Trophoblast cell (in vitro differentiated cells and primary cell): ENCODE data around the gene MPV17.
"Not testable (repeated sequence)": the region's sequence is repeated elsewhere in the genome, so short reads cannot be mapped to it uniquely, and the experiment has no call there.

Source experiments
- DNase-seq, 2 donors: peaks; one replicate each; pipeline ENCODE4 v3.0.0-alpha.2; 2016
- H2AFZ ChIP-seq: 2 replicates; pipeline ENCODE4 v1.6.1; 2013; ENCODE audit warnings: low read length, moderate library complexity, mild to moderate bottlenecking; ENCODE audit not compliant: insufficient read depth, poor library complexity
- H2AK5ac ChIP-seq: 2 replicates; pipeline ENCODE4 v1.6.1; 2013; ENCODE audit warnings: mild to moderate bottlenecking, low read length
- H2BK120ac ChIP-seq: 2 replicates; pipeline ENCODE4 v1.6.1; 2013; ENCODE audit warnings: low read length, mild to moderate bottlenecking, moderate library complexity; ENCODE audit not compliant: insufficient read depth, poor library complexity
- H2BK12ac ChIP-seq: 2 replicates; pipeline ENCODE4 v1.6.1; 2013; ENCODE audit warnings: mild to moderate bottlenecking, low read length, moderate library complexity
- H2BK5ac ChIP-seq: 2 replicates; pipeline ENCODE4 v1.6.1; 2013; ENCODE audit warnings: low read length, low read depth, moderate library complexity, mild to moderate bottlenecking; ENCODE audit not compliant: poor library complexity
- H3K14ac ChIP-seq: 2 replicates; pipeline ENCODE4 v1.6.1; 2013; ENCODE audit warnings: mild to moderate bottlenecking, low read length
- H3K18ac ChIP-seq: 2 replicates; pipeline ENCODE4 v1.6.1; 2013; ENCODE audit warnings: mild to moderate bottlenecking, low read length
- H3K23ac ChIP-seq: 2 replicates; pipeline ENCODE4 v1.6.1; 2013; ENCODE audit warnings: low read length
- H3K27ac ChIP-seq: 2 replicates; pipeline ENCODE4 v1.5.1; 2013; ENCODE audit warnings: low read depth, mild to moderate bottlenecking, inconsistent platforms, low read length, moderate library complexity
- H3K27me3 ChIP-seq: 2 replicates; pipeline ENCODE4 v1.6.1; 2013; ENCODE audit warnings: inconsistent platforms, mild to moderate bottlenecking, low read length, moderate library complexity; ENCODE audit not compliant: insufficient read depth
- H3K36me3 ChIP-seq, 2 experiments: 1 replicate in 1 of 2; 2 replicates in 1 of 2; pipeline ENCODE4 v1.6.1; 2013; ENCODE audit warnings: low read length in 2 of 2, mild to moderate bottlenecking in 2 of 2, moderate library complexity in 1 of 2; ENCODE audit not compliant: insufficient read depth in 2 of 2, control insufficient read depth in 1 of 2
- H3K4ac ChIP-seq: 2 replicates; pipeline ENCODE4 v1.6.1; 2013; ENCODE audit warnings: low read depth, mild to moderate bottlenecking, low read length, moderate library complexity
- H3K4me1 ChIP-seq, 2 experiments: 1 replicate in 1 of 2; 2 replicates in 1 of 2; pipeline ENCODE4 v1.6.1; 2013; ENCODE audit warnings: low read length in 2 of 2, mild to moderate bottlenecking in 2 of 2, moderate library complexity in 1 of 2; ENCODE audit not compliant: insufficient read depth in 2 of 2, control insufficient read depth in 1 of 2
- H3K4me2 ChIP-seq: 2 replicates; pipeline ENCODE4 v1.6.1; 2013; ENCODE audit warnings: inconsistent platforms, mild to moderate bottlenecking, low read length, moderate library complexity
- H3K4me3 ChIP-seq: 2 replicates; pipeline ENCODE4 v1.5.1; 2013; ENCODE audit warnings: mild to moderate bottlenecking, low read depth, low read length, inconsistent platforms
- H3K79me1 ChIP-seq: one replicate; pipeline ENCODE4 v1.6.1; 2013; ENCODE audit warnings: low read length
- H3K79me2 ChIP-seq: 2 replicates; pipeline ENCODE4 v1.6.1; 2013; ENCODE audit warnings: low read length, mild to moderate bottlenecking; ENCODE audit not compliant: control insufficient read depth, insufficient read depth, poor library complexity
- H3K9ac ChIP-seq: 2 replicates; pipeline ENCODE4 v1.6.1; 2013; ENCODE audit warnings: mild to moderate bottlenecking, low read length
- H3K9me3 ChIP-seq: 2 replicates; pipeline ENCODE4 v1.6.1; 2013; ENCODE audit warnings: low read depth, mild to moderate bottlenecking, control low read depth, inconsistent platforms, low read length; ENCODE audit not compliant: insufficient read depth
- H4K12ac ChIP-seq: 2 replicates; pipeline ENCODE4 v1.6.1; 2013; ENCODE audit warnings: low read depth, mild to moderate bottlenecking, low read length, moderate library complexity
- H4K8ac ChIP-seq: 2 replicates; pipeline ENCODE4 v1.6.1; 2013; ENCODE audit warnings: low read depth, mild to moderate bottlenecking, low read length, moderate library complexity
- H4K91ac ChIP-seq: one replicate; pipeline ENCODE4 v1.6.1; 2013; ENCODE audit warnings: low read depth, mild to moderate bottlenecking, low read length, moderate library complexity
- WGBS: extraction: QIAGEN DNeasy Blood & Tissue Kit; methylation state at CpG from one replicate; pipeline ENCODE4 v1.1.7; 2013; ENCODE audit warnings: missing lambda C conversion rate; ENCODE audit not compliant: insufficient read length, insufficient coverage; ENCODE audit errors: extremely low coverage; 5-methylcytosine and 5-hydroxymethylcytosine counted together

The MPV17 gene

GRCh38 chr2:27272537-27273522 lies 50.1 kb downstream of the MPV17 start:
- not testable (repeated sequence) for H4K8ac ChIP-seq, H2AFZ ChIP-seq, H3K79me1 ChIP-seq, H3K27me3 ChIP-seq, H2BK120ac ChIP-seq, H2BK12ac ChIP-seq, H2BK5ac ChIP-seq, H3K27ac ChIP-seq, H3K4me3 ChIP-seq, H4K91ac ChIP-seq, H3K9me3 ChIP-seq, H3K14ac ChIP-seq, H3K9ac ChIP-seq, H3K4me1 ChIP-seq, H3K4ac ChIP-seq, H3K23ac ChIP-seq, H3K79me2 ChIP-seq, H3K4me2 ChIP-seq, DNase-seq, H3K36me3 ChIP-seq, H4K12ac ChIP-seq, H2AK5ac ChIP-seq, H3K18ac ChIP-seq
- no CpG with 5 or more reads among the region's 15 CpGs for WGBS

GRCh38 chr2:27271631-27272340 lies 51.1 kb downstream of the MPV17 start:
- no peak overlapping the region for H4K91ac ChIP-seq
- no peaks in the 10 kb centered on the region for H3K27me3 ChIP-seq
- no peak overlapping the region for H2AK5ac ChIP-seq
- H3K18ac ChIP-seq = no peak overlapping the region
- no peak overlapping the region for H4K8ac ChIP-seq
- H3K4me3 ChIP-seq = no peak overlapping the region
- H4K12ac ChIP-seq = no peak overlapping the region
- H3K79me1 ChIP-seq = no peaks in the 10 kb centered on the region
- no peaks in the 10 kb centered on the region for H3K36me3 ChIP-seq
- H3K79me2 ChIP-seq = no peaks in the 10 kb centered on the region
- H3K27ac ChIP-seq = no peak overlapping the region
- H3K4me2 ChIP-seq = no peak overlapping the region
- no peak overlapping the region for H2BK5ac ChIP-seq
- no peak for DNase-seq
- no peak overlapping the region for H3K9ac ChIP-seq
- H3K9me3 ChIP-seq = no peaks in the 10 kb centered on the region
- H2BK12ac ChIP-seq = no peak overlapping the region
- no peak overlapping the region for H3K14ac ChIP-seq
- H3K4ac ChIP-seq = no peak overlapping the region
- no peak overlapping the region for H3K23ac ChIP-seq
- H2BK120ac ChIP-seq = no peak overlapping the region
- no CpG with 5 or more reads among the region's 11 CpGs for WGBS
- no peak overlapping the region for H2AFZ ChIP-seq
- no peaks in the 10 kb centered on the region for H3K4me1 ChIP-seq

- Histone ChIP-seq H3K79me2 (no peaks in the 10 kb centered on the region), H2AK5ac (no peak overlapping the region), H3K9me3 (no peaks in the 10 kb centered on the region), H2BK120ac (no peak overlapping the region), H3K18ac (no peak overlapping the region), H3K14ac (no peak overlapping the region), H3K4me3 (no peak overlapping the region), H3K4ac (no peak overlapping the region), H2AFZ (no peak overlapping the region), H3K4me1 (no peaks in the 10 kb centered on the region), H4K91ac (no peak overlapping the region), H2BK12ac (no peak overlapping the region), H4K12ac (no peak overlapping the region), H3K23ac (no peak overlapping the region), H2BK5ac (no peak overlapping the region), H3K27ac (no peak overlapping the region), H3K79me1 (no peaks in the 10 kb centered on the region), H3K9ac (no peak overlapping the region), H3K4me2 (no peak overlapping the region), H4K8ac (no peak overlapping the region), H3K27me3 (peaks cover 6% of the 10 kb centered on the region), H3K36me3 (no peaks in the 10 kb centered on the region)
- DNase-seq = no peak
- WGBS = no CpG with 5 or more reads among the region's 2 CpGs
Measured at GRCh38 chr2:27270670-27271069, 52.2 kb downstream of the MPV17 start.

- no peak overlapping the region for H3K23ac ChIP-seq
- no peak overlapping the region for H3K27ac ChIP-seq
- H2BK12ac ChIP-seq = no peak overlapping the region
- peaks cover 11% of the 10 kb centered on the region for H3K27me3 ChIP-seq
- H3K9ac ChIP-seq = no peak overlapping the region
- no peak overlapping the region for H2BK120ac ChIP-seq
- H3K79me1 ChIP-seq = no peaks in the 10 kb centered on the region
- no peaks in the 10 kb centered on the region for H3K36me3 ChIP-seq
- no peak overlapping the region for H3K4me2 ChIP-seq
- peaks cover 3% of the 10 kb centered on the region for H3K9me3 ChIP-seq
- H3K4ac ChIP-seq = no peak overlapping the region
- no peak overlapping the region for H2AK5ac ChIP-seq
- H2AFZ ChIP-seq = no peak overlapping the region
- no peak overlapping the region for H3K14ac ChIP-seq
- H4K12ac ChIP-seq = no peak overlapping the region
- no peak overlapping the region for H4K91ac ChIP-seq
- H4K8ac ChIP-seq = no peak overlapping the region
- H3K18ac ChIP-seq = no peak overlapping the region
- no peak for DNase-seq
- no CpG with 5 or more reads among the region's 3 CpGs for WGBS
- H3K4me1 ChIP-seq = peaks cover 0 to under 1% of the 10 kb centered on the region in 2 experiments
- H2BK5ac ChIP-seq = no peak overlapping the region
- H3K79me2 ChIP-seq = no peaks in the 10 kb centered on the region
- no peak overlapping the region for H3K4me3 ChIP-seq
Measured at GRCh38 chr2:27270131-27270530, 52.8 kb downstream of the MPV17 start.
